Measurements from ENCODE around the gene TMEM205. TPM values are rescaled to one million over a fixed set of nuclear protein-coding genes. Genes with fewer than 3 reads are reported as not detected.

The TMEM205 gene
- total and polyA plus RNA-seq, 10 of the 15 experiments (the other 5 are each of a cell fraction or from before 2014, with no cell fraction given): 27.8 to 144 (median 88.3) TPM

GRCh38 chr19:11361771-11362731 lies 16.0 kb upstream of the TMEM205 start (continued):
- no peak for TF ChIP-seq STAT3 (IDR thresholded peaks at IDR 0.05; ENCODE audit: low read depth, low read length)
- TF ChIP-seq NFYA (IDR thresholded peaks at IDR 0.05; ENCODE audit: borderline replicate concordance, low read depth, low read length): no peak
- no peak for TF ChIP-seq ESRRA (IDR thresholded peaks at IDR 0.05; ENCODE audit: low read length)
- TF ChIP-seq, protein P1, sequence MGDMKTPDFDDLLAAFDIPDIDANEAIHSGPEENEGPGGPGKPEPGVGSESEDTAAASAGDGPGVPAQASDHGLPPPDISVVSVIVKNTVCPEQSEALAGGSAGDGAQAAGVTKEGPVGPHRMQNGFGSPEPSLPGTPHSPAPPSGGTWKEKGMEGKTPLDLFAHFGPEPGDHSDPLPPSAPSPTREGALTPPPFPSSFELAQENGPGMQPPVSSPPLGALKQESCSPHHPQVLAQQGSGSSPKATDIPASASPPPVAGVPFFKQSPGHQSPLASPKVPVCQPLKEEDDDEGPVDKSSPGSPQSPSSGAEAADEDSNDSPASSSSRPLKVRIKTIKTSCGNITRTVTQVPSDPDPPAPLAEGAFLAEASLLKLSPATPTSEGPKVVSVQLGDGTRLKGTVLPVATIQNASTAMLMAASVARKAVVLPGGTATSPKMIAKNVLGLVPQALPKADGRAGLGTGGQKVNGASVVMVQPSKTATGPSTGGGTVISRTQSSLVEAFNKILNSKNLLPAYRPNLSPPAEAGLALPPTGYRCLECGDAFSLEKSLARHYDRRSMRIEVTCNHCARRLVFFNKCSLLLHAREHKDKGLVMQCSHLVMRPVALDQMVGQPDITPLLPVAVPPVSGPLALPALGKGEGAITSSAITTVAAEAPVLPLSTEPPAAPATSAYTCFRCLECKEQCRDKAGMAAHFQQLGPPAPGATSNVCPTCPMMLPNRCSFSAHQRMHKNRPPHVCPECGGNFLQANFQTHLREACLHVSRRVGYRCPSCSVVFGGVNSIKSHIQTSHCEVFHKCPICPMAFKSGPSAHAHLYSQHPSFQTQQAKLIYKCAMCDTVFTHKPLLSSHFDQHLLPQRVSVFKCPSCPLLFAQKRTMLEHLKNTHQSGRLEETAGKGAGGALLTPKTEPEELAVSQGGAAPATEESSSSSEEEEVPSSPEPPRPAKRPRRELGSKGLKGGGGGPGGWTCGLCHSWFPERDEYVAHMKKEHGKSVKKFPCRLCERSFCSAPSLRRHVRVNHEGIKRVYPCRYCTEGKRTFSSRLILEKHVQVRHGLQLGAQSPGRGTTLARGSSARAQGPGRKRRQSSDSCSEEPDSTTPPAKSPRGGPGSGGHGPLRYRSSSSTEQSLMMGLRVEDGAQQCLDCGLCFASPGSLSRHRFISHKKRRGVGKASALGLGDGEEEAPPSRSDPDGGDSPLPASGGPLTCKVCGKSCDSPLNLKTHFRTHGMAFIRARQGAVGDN (IDR thresholded peaks at IDR 0.05): no peak
- TF ChIP-seq, protein P2, sequence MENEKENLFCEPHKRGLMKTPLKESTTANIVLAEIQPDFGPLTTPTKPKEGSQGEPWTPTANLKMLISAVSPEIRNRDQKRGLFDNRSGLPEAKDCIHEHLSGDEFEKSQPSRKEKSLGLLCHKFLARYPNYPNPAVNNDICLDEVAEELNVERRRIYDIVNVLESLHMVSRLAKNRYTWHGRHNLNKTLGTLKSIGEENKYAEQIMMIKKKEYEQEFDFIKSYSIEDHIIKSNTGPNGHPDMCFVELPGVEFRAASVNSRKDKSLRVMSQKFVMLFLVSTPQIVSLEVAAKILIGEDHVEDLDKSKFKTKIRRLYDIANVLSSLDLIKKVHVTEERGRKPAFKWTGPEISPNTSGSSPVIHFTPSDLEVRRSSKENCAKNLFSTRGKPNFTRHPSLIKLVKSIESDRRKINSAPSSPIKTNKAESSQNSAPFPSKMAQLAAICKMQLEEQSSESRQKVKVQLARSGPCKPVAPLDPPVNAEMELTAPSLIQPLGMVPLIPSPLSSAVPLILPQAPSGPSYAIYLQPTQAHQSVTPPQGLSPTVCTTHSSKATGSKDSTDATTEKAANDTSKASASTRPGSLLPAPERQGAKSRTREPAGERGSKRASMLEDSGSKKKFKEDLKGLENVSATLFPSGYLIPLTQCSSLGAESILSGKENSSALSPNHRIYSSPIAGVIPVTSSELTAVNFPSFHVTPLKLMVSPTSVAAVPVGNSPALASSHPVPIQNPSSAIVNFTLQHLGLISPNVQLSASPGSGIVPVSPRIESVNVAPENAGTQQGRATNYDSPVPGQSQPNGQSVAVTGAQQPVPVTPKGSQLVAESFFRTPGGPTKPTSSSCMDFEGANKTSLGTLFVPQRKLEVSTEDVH (IDR thresholded peaks at IDR 0.05; ENCODE audit: low read depth, partially characterized antibody): no peak
- TF ChIP-seq, protein P3, sequence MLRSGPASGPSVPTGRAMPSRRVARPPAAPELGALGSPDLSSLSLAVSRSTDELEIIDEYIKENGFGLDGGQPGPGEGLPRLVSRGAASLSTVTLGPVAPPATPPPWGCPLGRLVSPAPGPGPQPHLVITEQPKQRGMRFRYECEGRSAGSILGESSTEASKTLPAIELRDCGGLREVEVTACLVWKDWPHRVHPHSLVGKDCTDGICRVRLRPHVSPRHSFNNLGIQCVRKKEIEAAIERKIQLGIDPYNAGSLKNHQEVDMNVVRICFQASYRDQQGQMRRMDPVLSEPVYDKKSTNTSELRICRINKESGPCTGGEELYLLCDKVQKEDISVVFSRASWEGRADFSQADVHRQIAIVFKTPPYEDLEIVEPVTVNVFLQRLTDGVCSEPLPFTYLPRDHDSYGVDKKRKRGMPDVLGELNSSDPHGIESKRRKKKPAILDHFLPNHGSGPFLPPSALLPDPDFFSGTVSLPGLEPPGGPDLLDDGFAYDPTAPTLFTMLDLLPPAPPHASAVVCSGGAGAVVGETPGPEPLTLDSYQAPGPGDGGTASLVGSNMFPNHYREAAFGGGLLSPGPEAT (IDR thresholded peaks at IDR 0.05; ENCODE audit: low read depth): no peak
- TF ChIP-seq BACH1 (IDR thresholded peaks at IDR 0.05; ENCODE audit: borderline replicate concordance): no peak
- TF ChIP-seq TAF1 (IDR thresholded peaks at IDR 0.05; ENCODE audit: borderline replicate concordance, low read depth, low read length): no peak
